HCT116 (cell line): Measurements from ENCODE around the gene RGPD3.

ENCODE experiments used
- ATF3 ChIP-seq: IDR thresholded peaks from 2 replicates; pipeline ENCODE4 v1.6.1; 2012
- CTCF ChIP-seq, 3 experiments: fragments of 200-600 bp in 1 of 3; sonication (generic) in 1 of 3; IDR thresholded peaks in 2 of 3; conservative IDR thresholded peaks in 1 of 3; 2 replicates each; pipeline ENCODE4 v1.5.1; 2012 to 2017; ENCODE audit warnings: low read depth in 2 of 3, low read length in 2 of 3, antibody characterized with exemption in 1 of 3, borderline replicate concordance in 1 of 3, control low read depth in 1 of 3, mild to moderate bottlenecking in 1 of 3, mixed read lengths in 1 of 3, mixed run types in 1 of 3, moderate library complexity in 1 of 3; ENCODE audit not compliant: insufficient read depth in 1 of 3
- POLR2A ChIP-seq: IDR thresholded peaks from 2 replicates; pipeline ENCODE4 v1.7.0; 2011; ENCODE audit warnings: borderline replicate concordance; ENCODE audit not compliant: insufficient read depth, insufficient read length; ENCODE audit errors: extremely low read depth

GRCh38 chr2:106362789-106363188, 105.4 kb downstream of the RGPD3 start:
- TF ChIP-seq POLR2A, result no peak
- TF ChIP-seq CTCF (IDR thresholded peaks at IDR 0.05 in 2 of 3, conservative IDR thresholded peaks at IDR 0.05 in 1 of 3; ENCODE audit: borderline replicate concordance in 1 of 3, insufficient read depth in 1 of 3, low read depth in 2 of 3, low read length in 2 of 3), result no peak
- TF ChIP-seq ATF3, result no peak
